K562 (cell line): ENCODE results near the gene RNF141. TPM values are rescaled to one million over a fixed set of nuclear protein-coding genes. Genes with fewer than 3 reads are reported as not detected.

Experiments used
- ATAC-seq: fragments of 200-7000 bp; cut with Tn5 transposase; 3 replicates; pipeline ENCODE4 v1.9.1; 2020; ENCODE audit warnings: moderate library complexity
- BruUV-seq: library from RNA; stranded (reverse); fragments of 400-500 nt; replicated peaks from 2 replicates; lab custom pipeline; 2021; lab: Mats Ljungman, UMichigan
- CTCF ChIA-PET: fragments of 300-600 bp; formaldehyde crosslinking; extraction: SDS; loops from one replicate; lab custom pipeline; 2021; ENCODE audit warnings: low intra/inter-chr PET ratio; lab: Yijun Ruan, JAX
- POLR2A ChIA-PET: fragments of 300-600, 350-650 bp; sonication (Branson Sonifier 250); formaldehyde crosslinking; extraction: SDS; loops from one replicate; lab custom pipeline; 2021; ENCODE audit warnings: antibody characterized with exemption, inconsistent platforms; lab: Yijun Ruan, JAX
- DNase-seq, 4 experiments: peaks; one replicate each; pipeline versions ENCODE4 v3.0.0 to v3.0.0-alpha.2; 2011 to 2018; ENCODE audit warnings: low spot score in 3 of 4, mixed read lengths in 3 of 4; ENCODE audit errors: extremely low read depth in 1 of 4
- FAIRE-seq: peaks from 2 replicates; lab custom pipeline; 2011; peaks lifted over from hg19 to GRCh38; lab: Jason Lieb, UNC
- H2AFZ ChIP-seq: 2 replicates; pipeline ENCODE4 v1.6.0; 2011; ENCODE audit warnings: low read depth, low read length, control low read depth, inconsistent platforms
- H3K27ac ChIP-seq: fragments of 200-600 bp; 3 replicates; pipeline ENCODE4 v1.8.0; 2011; ENCODE audit warnings: low read depth, mild to moderate bottlenecking, control low read depth, inconsistent platforms, low read length, moderate library complexity, mixed read lengths; ENCODE audit errors: extremely low read depth
- H3K27me3 ChIP-seq, 2 experiments: fragments of 300-600 bp in 1 of 2; 2 replicates in 1 of 2; 3 replicates in 1 of 2; pipeline versions ENCODE4 v1.6.0 to v1.8.0; 2011; ENCODE audit warnings: inconsistent platforms in 2 of 2, low read length in 2 of 2, mild to moderate bottlenecking in 1 of 2, mixed read lengths in 1 of 2, moderate library complexity in 1 of 2; ENCODE audit not compliant: control insufficient read depth in 2 of 2, insufficient read depth in 2 of 2
- H3K36me3 ChIP-seq: fragments of 300-600 bp; 3 replicates; pipeline ENCODE4 v1.8.0; 2011; ENCODE audit warnings: mild to moderate bottlenecking, low read length, inconsistent platforms; ENCODE audit not compliant: control insufficient read depth, insufficient read depth
- H3K4me1 ChIP-seq, 2 experiments: fragments of 200-600 bp in 1 of 2; replicated peaks in 1 of 2; 2 replicates in 1 of 2; 3 replicates in 1 of 2; pipeline versions ENCODE4 v1.5.1 to v1.8.0; 2011; ENCODE audit warnings: inconsistent platforms in 2 of 2, low read length in 2 of 2, mild to moderate bottlenecking in 1 of 2, mixed read lengths in 1 of 2, moderate library complexity in 1 of 2; ENCODE audit not compliant: control insufficient read depth in 2 of 2, insufficient read depth in 2 of 2
- H3K4me2 ChIP-seq: 2 replicates; pipeline ENCODE4 v1.6.1; 2011; ENCODE audit warnings: low read length, control low read depth, inconsistent platforms, mixed read lengths; ENCODE audit not compliant: insufficient read depth
- H3K4me3 ChIP-seq: fragments of 200-600 bp; sonication (generic), shearing (Covaris generic); 2 replicates; pipeline ENCODE4 v1.5.1; 2016; ENCODE audit warnings: control low read depth, inconsistent platforms
- H3K79me2 ChIP-seq: fragments of 200-600 bp; 3 replicates; pipeline ENCODE4 v1.8.0; 2011; ENCODE audit warnings: low read length, inconsistent platforms; ENCODE audit not compliant: control insufficient read depth, insufficient read depth
- H3K9ac ChIP-seq, 2 experiments: 2 replicates each; pipeline versions ENCODE4 v1.6.0 to v1.6.1; 2011; ENCODE audit warnings: low read depth in 2 of 2, low read length in 2 of 2, control low read depth in 1 of 2, inconsistent platforms in 1 of 2, mild to moderate bottlenecking in 1 of 2, mixed read lengths in 1 of 2; ENCODE audit not compliant: insufficient read depth in 1 of 2
- H3K9me1 ChIP-seq: one replicate; pipeline ENCODE4 v1.6.0; 2011; ENCODE audit warnings: inconsistent platforms, mild to moderate bottlenecking, low read length, moderate library complexity; ENCODE audit not compliant: control insufficient read depth, insufficient read depth
- H3K9me3 ChIP-seq: replicated peaks from 2 replicates; pipeline ENCODE4 v1.5.1; 2011; ENCODE audit warnings: low read depth, low read length, inconsistent platforms; ENCODE audit not compliant: control insufficient read depth, insufficient read depth
- H4K20me1 ChIP-seq: replicated peaks from 2 replicates; pipeline ENCODE4 v1.6.1; 2011; ENCODE audit warnings: low read length, inconsistent platforms, mixed read lengths; ENCODE audit not compliant: control insufficient read depth, insufficient read depth
- IRF2 ChIP-seq: sonication (generic); formaldehyde crosslinking; IDR thresholded peaks from 2 replicates; pipeline ENCODE4 v1.8.1; 2022; ENCODE audit warnings: mild to moderate bottlenecking, missing genetic modification reagents
- STAT5B ChIP-seq: fragments of 250-450 bp; sonication (Bioruptor Pico); IDR thresholded peaks from 2 replicates; pipeline ENCODE4 v1.8.0; 2021; ENCODE audit warnings: mild to moderate bottlenecking, inconsistent platforms
- ZNF263 ChIP-seq: sonication (generic); formaldehyde crosslinking; IDR thresholded peaks from 2 replicates; pipeline ENCODE4 v1.8.0; 2022; ENCODE audit warnings: mild to moderate bottlenecking, missing genetic modification reagents, borderline replicate concordance
- WGBS: fragments of 100-300 bp; shearing (Covaris generic); methylation state at CpG from one replicate; pipeline ENCODE4 v1.1.6; 2016; ENCODE audit warnings: low coverage, mixed read lengths; ENCODE audit not compliant: insufficient coverage; ENCODE audit errors: missing lambda C conversion rate; 5-methylcytosine and 5-hydroxymethylcytosine counted together
- in situ Hi-C: fragments of 300-500 bp; cut with MboI; formaldehyde crosslinking; loops from 4 replicates; pipeline ENCODE4 v1.15.0; 2018; ENCODE audit warnings: inconsistent platforms, mixed read lengths
- intact Hi-C: fragments of 100-400 bp; cut with micrococcal nuclease; formaldehyde crosslinking; loops from 2 replicates; pipeline ENCODE4 v1.14.2; 2022
- microRNA counts: library from miRNA; unstranded; fragments of <30 nt; microRNA quantifications from one replicate; lab custom pipeline; 2016
- polyA plus RNA-seq, 8 experiments: library from polyadenylated mRNA; depleted of rRNA in 4 of 8; stranded (reverse) in 5 of 8; unstranded in 3 of 8; fragments of >200 nt; fragmentation: Nextera tagmentation in 2 of 8; fragmentation: Illumina TruSeq in 1 of 8; extraction: Ambion mirVana in 2 of 8; extraction: Trizol in 1 of 8; gene quantifications; 2 replicates each; pipeline versions ENCODE4 v1.2.1 to v1.2.3, GENCODE V29; 2011 to 2014; ENCODE audit warnings: inconsistent platforms in 1 of 8, missing spikeins in 1 of 8
- total RNA-seq, 7 experiments: library from RNA; depleted of rRNA in 6 of 7; stranded (reverse); fragments of >200 nt in 6 of 7; fragmentation: Illumina TruSeq in 2 of 7; extraction: Trizol in 2 of 7; gene quantifications; 2 replicates each; pipeline versions ENCODE4 v1.2.1 to v1.2.3, GENCODE V29; 2011 to 2021; ENCODE audit warnings: low replicate concordance in 1 of 7

Gene RNF141
- total and polyA plus RNA-seq, 9 of the 15 experiments (the other 6 are each of a cell fraction or from before 2014, with no cell fraction given), result 9.7 to 51.9 (median 18.9) TPM

GRCh38 chr11:10462746-10463300 is 78.2 kb downstream of the RNF141 start:
- Histone ChIP-seq H3K4me3 (no peak overlapping the region), H3K4me1 (peaks cover 17 to 18% of the 10 kb centered on the region in 2 experiments; a peak in 4 of 5 replicates), H4K20me1 (no peaks in the 10 kb centered on the region), H3K27me3 (no peaks in the 10 kb centered on the region), H3K79me2 (peaks cover 35% of the 10 kb centered on the region), H3K36me3 (peaks cover 54% of the 10 kb centered on the region), H3K27ac (no peak overlapping the region), H2AFZ (no peak overlapping the region), H3K9me1 (no peaks in the 10 kb centered on the region), H3K4me2 (no peak overlapping the region), H3K9ac (no peak overlapping the region), H3K9me3 (no peaks in the 10 kb centered on the region)
- ChIA-PET POLR2A (no interaction called here), CTCF (no interaction called here)
- ATAC-seq (no peak), DNase-seq (peak in 1 of 4 experiments; percentile 31), FAIRE-seq (no peak)
- TF ChIP-seq IRF2 (CRISPR knock-in tag), result no peak
- TF ChIP-seq ZNF263, result peak; percentile 49; the same call in 1 of the 2 replicates
- TF ChIP-seq STAT5B (CRISPR knock-in tag), result no peak
- WGBS, result 65% methylated on average over 5 of the region's 5 CpGs
- BruUV-seq, result no TSS peak
- in situ Hi-C loops (no loop called here), intact Hi-C loops (no loop called here)

MicroRNA genes within 50 kb of the gene (microRNA counts, 767-probe panel; counts per million panel counts)
- microRNA hsa-miR-4485 (lab: Ali Mortazavi, UCI), result 499 counts per million, percentile 9 among the panel's probes with 10 or more counts

Other genes with a start within 250 kb of the RNF141 start
- gene SBF2, start 247.0 kb downstream of the RNF141 start, total RNA-seq (2014; rRNA removed), result 3.8 and 7.0 TPM in 2 replicates
- gene SBF2, start 247.0 kb downstream of the RNF141 start, total RNA-seq (2014; rRNA removed; fragmentation: Illumina TruSeq; extraction: Trizol), result 5.1 and 6.4 TPM in 2 replicates
- 5.4 and 5.9 TPM in 2 replicates for gene SBF2, start 247.0 kb downstream of the RNF141 start, total RNA-seq (2015; rRNA removed; fragmentation: Illumina TruSeq; extraction: Trizol)
- gene SBF2, start 247.0 kb downstream of the RNF141 start, total RNA-seq (2021), result 5.0 and 5.6 TPM in 2 replicates
- gene SBF2, start 247.0 kb downstream of the RNF141 start, polyA plus RNA-seq (2011; rRNA removed), result 6.0 and 9.5 TPM in 2 replicates
- gene SBF2, start 247.0 kb downstream of the RNF141 start, polyA plus RNA-seq (2014; fragmentation: Illumina TruSeq; extraction: Trizol), result 3.9 and 5.3 TPM in 2 replicates
- gene SBF2, start 247.0 kb downstream of the RNF141 start, polyA plus RNA-seq (2014; fragmentation: Nextera tagmentation; extraction: Ambion mirVana), result 1 to 10 TPM in 1 of 2 experiments, under 1 TPM in 1; 0.80 to 2.2 TPM
- gene SBF2, start 247.0 kb downstream of the RNF141 start, polyA plus RNA-seq (2014; rRNA removed), result 2.7 and 3.4 TPM in 2 replicates
- gene ADM, start 236.1 kb downstream of the RNF141 start, total RNA-seq (2014; rRNA removed), result not detected in 2 replicates
- gene ADM, start 236.1 kb downstream of the RNF141 start, total RNA-seq (2014; rRNA removed; fragmentation: Illumina TruSeq; extraction: Trizol), result not detected in 2 replicates
- gene ADM, start 236.1 kb downstream of the RNF141 start, total RNA-seq (2015; rRNA removed; fragmentation: Illumina TruSeq; extraction: Trizol), result not detected in 2 replicates
- gene ADM, start 236.1 kb downstream of the RNF141 start, total RNA-seq (2021), result 0.49 and 0.78 TPM in 2 replicates
- gene ADM, start 236.1 kb downstream of the RNF141 start, polyA plus RNA-seq (2011; rRNA removed), result 0.32 and 0.47 TPM in 2 replicates
- not detected in 2 replicates for gene ADM, start 236.1 kb downstream of the RNF141 start, polyA plus RNA-seq (2014; fragmentation: Illumina TruSeq; extraction: Trizol)
- not detected for gene ADM, start 236.1 kb downstream of the RNF141 start, polyA plus RNA-seq (2014; fragmentation: Nextera tagmentation; extraction: Ambion mirVana)
- gene ADM, start 236.1 kb downstream of the RNF141 start, polyA plus RNA-seq (2014; rRNA removed), result 0.20 and 0.23 TPM in 2 replicates
- 11.2 and 14.2 TPM in 2 replicates for gene AMPD3, start 85.9 kb downstream of the RNF141 start, total RNA-seq (2014; rRNA removed)
- 7.1 and 7.8 TPM in 2 replicates for gene AMPD3, start 85.9 kb downstream of the RNF141 start, total RNA-seq (2014; rRNA removed; fragmentation: Illumina TruSeq; extraction: Trizol)
- 6.1 and 7.2 TPM in 2 replicates for gene AMPD3, start 85.9 kb downstream of the RNF141 start, total RNA-seq (2015; rRNA removed; fragmentation: Illumina TruSeq; extraction: Trizol)
- gene AMPD3, start 85.9 kb downstream of the RNF141 start, total RNA-seq (2021), result 17.3 and 17.9 TPM in 2 replicates
- 22.2 and 23.6 TPM in 2 replicates for gene AMPD3, start 85.9 kb downstream of the RNF141 start, polyA plus RNA-seq (2011; rRNA removed)
- 15.3 and 19.7 TPM in 2 replicates for gene AMPD3, start 85.9 kb downstream of the RNF141 start, polyA plus RNA-seq (2014; fragmentation: Illumina TruSeq; extraction: Trizol)
- gene AMPD3, start 85.9 kb downstream of the RNF141 start, polyA plus RNA-seq (2014; fragmentation: Nextera tagmentation; extraction: Ambion mirVana), result 1 to 10 TPM; 4.4 to 6.0 TPM
- gene AMPD3, start 85.9 kb downstream of the RNF141 start, polyA plus RNA-seq (2014; rRNA removed), result 12.8 and 13.4 TPM in 2 replicates
- gene LYVE1, start 27.5 kb upstream of the RNF141 start, total RNA-seq (2014; rRNA removed), result not detected in 2 replicates
- gene LYVE1, start 27.5 kb upstream of the RNF141 start, total RNA-seq (2014; rRNA removed; fragmentation: Illumina TruSeq; extraction: Trizol), result 0.07 and 0.32 TPM in 2 replicates
- gene LYVE1, start 27.5 kb upstream of the RNF141 start, total RNA-seq (2015; rRNA removed; fragmentation: Illumina TruSeq; extraction: Trizol), result 0.14 and 0.34 TPM in 2 replicates
- 0.13 and 0.27 TPM in 2 replicates for gene LYVE1, start 27.5 kb upstream of the RNF141 start, total RNA-seq (2021)
- gene LYVE1, start 27.5 kb upstream of the RNF141 start, polyA plus RNA-seq (2011; rRNA removed), result 0.42 and 1.1 TPM in 2 replicates
- gene LYVE1, start 27.5 kb upstream of the RNF141 start, polyA plus RNA-seq (2014; fragmentation: Illumina TruSeq; extraction: Trizol), result 0.10 and 0.12 TPM in 2 replicates
- under 1 TPM; 0.06 to 0.27 TPM for gene LYVE1, start 27.5 kb upstream of the RNF141 start, polyA plus RNA-seq (2014; fragmentation: Nextera tagmentation; extraction: Ambion mirVana)
- gene LYVE1, start 27.5 kb upstream of the RNF141 start, polyA plus RNA-seq (2014; rRNA removed), result 0.05 and 0.13 TPM in 2 replicates
- 0.04 TPM in 1 of 2 replicates, not detected in the other for gene IRAG1, start 152.6 kb upstream of the RNF141 start, total RNA-seq (2014; rRNA removed)
- gene IRAG1, start 152.6 kb upstream of the RNF141 start, total RNA-seq (2014; rRNA removed; fragmentation: Illumina TruSeq; extraction: Trizol), result 0.07 and 0.22 TPM in 2 replicates
- 0.08 and 0.11 TPM in 2 replicates for gene IRAG1, start 152.6 kb upstream of the RNF141 start, total RNA-seq (2015; rRNA removed; fragmentation: Illumina TruSeq; extraction: Trizol)
- 0.22 and 0.27 TPM in 2 replicates for gene IRAG1, start 152.6 kb upstream of the RNF141 start, total RNA-seq (2021)
- gene IRAG1, start 152.6 kb upstream of the RNF141 start, polyA plus RNA-seq (2011; rRNA removed), result 0.11 and 0.14 TPM in 2 replicates
- gene IRAG1, start 152.6 kb upstream of the RNF141 start, polyA plus RNA-seq (2014; fragmentation: Illumina TruSeq; extraction: Trizol), result 0.07 and 0.10 TPM in 2 replicates
- gene IRAG1, start 152.6 kb upstream of the RNF141 start, polyA plus RNA-seq (2014; fragmentation: Nextera tagmentation; extraction: Ambion mirVana), result under 1 TPM; 0.01 TPM
- gene IRAG1, start 152.6 kb upstream of the RNF141 start, polyA plus RNA-seq (2014; rRNA removed), result 0.01 TPM in 1 of 2 replicates, not detected in the other
- 52.4 and 56.1 TPM in 2 replicates for gene CTR9, start 210.1 kb upstream of the RNF141 start, total RNA-seq (2014; rRNA removed)
- gene CTR9, start 210.1 kb upstream of the RNF141 start, total RNA-seq (2014; rRNA removed; fragmentation: Illumina TruSeq; extraction: Trizol), result 51.9 and 61.2 TPM in 2 replicates
- 34.7 and 42.2 TPM in 2 replicates for gene CTR9, start 210.1 kb upstream of the RNF141 start, total RNA-seq (2015; rRNA removed; fragmentation: Illumina TruSeq; extraction: Trizol)
- gene CTR9, start 210.1 kb upstream of the RNF141 start, total RNA-seq (2021), result 52.7 and 57.9 TPM in 2 replicates
- 17.6 and 27.3 TPM in 2 replicates for gene CTR9, start 210.1 kb upstream of the RNF141 start, polyA plus RNA-seq (2011; rRNA removed)
- 74.3 and 79.3 TPM in 2 replicates for gene CTR9, start 210.1 kb upstream of the RNF141 start, polyA plus RNA-seq (2014; fragmentation: Illumina TruSeq; extraction: Trizol)
- gene CTR9, start 210.1 kb upstream of the RNF141 start, polyA plus RNA-seq (2014; fragmentation: Nextera tagmentation; extraction: Ambion mirVana), result 10 to 100 TPM; 25.4 to 38.3 TPM
- gene CTR9, start 210.1 kb upstream of the RNF141 start, polyA plus RNA-seq (2014; rRNA removed), result 47.3 and 49.7 TPM in 2 replicates